Measurements from ENCODE around the gene SORBS2.

DNA sequence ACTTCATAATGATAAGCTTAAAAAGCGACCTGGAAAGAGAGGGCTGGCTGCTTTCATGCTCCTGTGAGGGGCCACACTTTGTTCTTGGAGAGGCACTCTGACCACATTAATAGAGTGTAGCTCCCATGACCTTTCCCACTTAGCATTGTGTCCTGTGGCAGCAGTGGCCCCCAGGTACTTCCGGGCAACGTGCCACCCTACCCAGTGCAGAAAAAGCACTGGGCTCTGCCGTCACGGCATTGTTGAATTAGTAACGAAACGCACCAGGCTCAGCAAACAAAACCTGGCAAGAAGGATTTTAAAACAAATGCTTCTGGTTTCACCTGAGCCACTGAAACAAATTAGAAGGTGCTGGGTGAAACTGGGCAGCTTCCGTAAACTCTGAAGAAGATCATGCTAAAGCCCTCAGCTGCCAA lies 5.4 kb upstream of the SORBS2 start:
- TF ChIP-seq, protein P1, sequence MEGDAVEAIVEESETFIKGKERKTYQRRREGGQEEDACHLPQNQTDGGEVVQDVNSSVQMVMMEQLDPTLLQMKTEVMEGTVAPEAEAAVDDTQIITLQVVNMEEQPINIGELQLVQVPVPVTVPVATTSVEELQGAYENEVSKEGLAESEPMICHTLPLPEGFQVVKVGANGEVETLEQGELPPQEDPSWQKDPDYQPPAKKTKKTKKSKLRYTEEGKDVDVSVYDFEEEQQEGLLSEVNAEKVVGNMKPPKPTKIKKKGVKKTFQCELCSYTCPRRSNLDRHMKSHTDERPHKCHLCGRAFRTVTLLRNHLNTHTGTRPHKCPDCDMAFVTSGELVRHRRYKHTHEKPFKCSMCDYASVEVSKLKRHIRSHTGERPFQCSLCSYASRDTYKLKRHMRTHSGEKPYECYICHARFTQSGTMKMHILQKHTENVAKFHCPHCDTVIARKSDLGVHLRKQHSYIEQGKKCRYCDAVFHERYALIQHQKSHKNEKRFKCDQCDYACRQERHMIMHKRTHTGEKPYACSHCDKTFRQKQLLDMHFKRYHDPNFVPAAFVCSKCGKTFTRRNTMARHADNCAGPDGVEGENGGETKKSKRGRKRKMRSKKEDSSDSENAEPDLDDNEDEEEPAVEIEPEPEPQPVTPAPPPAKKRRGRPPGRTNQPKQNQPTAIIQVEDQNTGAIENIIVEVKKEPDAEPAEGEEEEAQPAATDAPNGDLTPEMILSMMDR (IDR thresholded peaks at IDR 0.05): no peak
- TF ChIP-seq POLR2A (IDR thresholded peaks at IDR 0.05): no peak

Data from suprapubic skin (tissue), 3 donors.